CD8-positive, alpha-beta memory T cell (primary cell): ENCODE data around the gene AKR1C2. TPM values are rescaled to one million over a fixed set of nuclear protein-coding genes. Genes with fewer than 3 reads are reported as not detected.
"Not testable (repeated sequence)": the region's sequence is repeated elsewhere in the genome, so short reads cannot be mapped to it uniquely, and the experiment has no call there.

Experiments
- CTCF ChIA-PET: fragments of 350-600 bp; sonication (Branson Sonifier 250); formaldehyde crosslinking; loops from one replicate; lab custom pipeline; 2021; ENCODE audit warnings: antibody characterized with exemption; lab: Charles Lee
- POLR2A ChIA-PET: fragments of 350-600 bp; sonication (Branson Sonifier 250); formaldehyde crosslinking; loops from one replicate; lab custom pipeline; 2021; ENCODE audit warnings: antibody characterized with exemption; lab: Charles Lee
- DNase-seq, 5 donors: peaks; one replicate each; pipeline versions ENCODE4 v3.0.0 to v3.0.0-alpha.2; 2020 to 2022; ENCODE audit warnings: mixed read lengths in 1 of 5
- H3K27ac ChIP-seq: one replicate; pipeline ENCODE4 v1.7.0; 2013; ENCODE audit warnings: low read depth, mild to moderate bottlenecking, low read length, moderate library complexity
- H3K27me3 ChIP-seq: 2 replicates; pipeline ENCODE4 v1.7.0; 2013; ENCODE audit warnings: low read length, mild to moderate bottlenecking; ENCODE audit not compliant: insufficient read depth, poor library complexity, severe bottlenecking
- H3K36me3 ChIP-seq: 2 replicates; pipeline ENCODE4 v1.7.0; 2013; ENCODE audit warnings: mild to moderate bottlenecking, low read length, moderate library complexity; ENCODE audit not compliant: insufficient read depth
- H3K4me1 ChIP-seq: 2 replicates; pipeline ENCODE4 v1.7.0; 2013; ENCODE audit warnings: mild to moderate bottlenecking, low read length, moderate library complexity; ENCODE audit not compliant: insufficient read depth
- H3K4me3 ChIP-seq: 2 replicates; pipeline ENCODE4 v1.7.0; 2013; ENCODE audit warnings: mild to moderate bottlenecking, low read length
- H3K9me3 ChIP-seq: 2 replicates; pipeline ENCODE4 v1.7.0; 2013; ENCODE audit warnings: mild to moderate bottlenecking, low read length
- H3K27ac Mint-ChIP-seq, 8 donors: one replicate each; pipeline ENCODE4 v1.8.0; 2020 to 2021; ENCODE audit warnings: mixed read lengths in 8 of 8, mild to moderate bottlenecking in 6 of 8, inconsistent platforms in 3 of 8, moderate library complexity in 3 of 8
- H3K27me3 Mint-ChIP-seq, 2 donors: one replicate each; pipeline ENCODE4 v1.8.0; 2020 to 2021; ENCODE audit warnings: mixed read lengths in 2 of 2, mild to moderate bottlenecking in 1 of 2, moderate library complexity in 1 of 2
- H3K36me3 Mint-ChIP-seq, 3 donors: one replicate each; pipeline ENCODE4 v1.8.0; 2020 to 2021; ENCODE audit warnings: mixed read lengths in 3 of 3, inconsistent platforms in 1 of 3, mild to moderate bottlenecking in 1 of 3
- H3K4me1 Mint-ChIP-seq, 3 donors: one replicate each; pipeline ENCODE4 v1.8.0; 2020 to 2021; ENCODE audit warnings: mixed read lengths in 3 of 3, inconsistent platforms in 1 of 3, mild to moderate bottlenecking in 1 of 3
- H3K4me3 Mint-ChIP-seq, 7 donors: one replicate each; pipeline ENCODE4 v1.8.0; 2020 to 2021; ENCODE audit warnings: mixed read lengths in 7 of 7, mild to moderate bottlenecking in 6 of 7, moderate library complexity in 4 of 7, inconsistent platforms in 2 of 7
- H3K9me3 Mint-ChIP-seq, 5 donors: one replicate each; pipeline ENCODE4 v1.8.0; 2020 to 2022; ENCODE audit warnings: mixed read lengths in 5 of 5, mild to moderate bottlenecking in 3 of 5, moderate library complexity in 2 of 5, inconsistent platforms in 1 of 5
- polyA plus RNA-seq: library from polyadenylated mRNA; unstranded; fragments of 300-500 nt; fragmentation: Illumina TruSeq; gene quantifications from one replicate; pipeline ENCODE4 v1.2.3, GENCODE V29; 2021
- total RNA-seq, 2 experiments: library from RNA; stranded (reverse); gene quantifications; one replicate each; pipeline ENCODE4 v1.2.3, GENCODE V29; 2021

The AKR1C2 gene
- total and polyA plus RNA-seq, 3 experiments from 2014 or later: not detected

DNA sequence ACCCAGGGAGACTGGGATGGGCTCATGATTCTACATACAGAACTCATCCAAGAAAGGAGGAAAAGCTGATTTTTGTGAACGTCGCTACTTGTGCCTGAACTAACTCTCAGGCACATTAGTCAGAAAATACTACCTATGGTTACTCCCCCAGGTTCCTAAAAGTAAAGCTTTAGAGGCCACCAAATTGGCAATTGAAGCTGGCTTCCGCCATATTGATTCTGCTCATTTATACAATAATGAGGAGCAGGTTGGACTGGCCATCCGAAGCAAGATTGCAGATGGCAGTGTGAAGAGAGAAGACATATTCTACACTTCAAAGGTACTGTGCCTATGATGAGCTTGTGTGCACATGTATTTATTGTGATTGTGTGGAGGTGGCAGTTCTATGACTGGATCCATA, 37.9 kb downstream of the AKR1C2 start:
- DNase-seq: not testable (repeated sequence)

DNA sequence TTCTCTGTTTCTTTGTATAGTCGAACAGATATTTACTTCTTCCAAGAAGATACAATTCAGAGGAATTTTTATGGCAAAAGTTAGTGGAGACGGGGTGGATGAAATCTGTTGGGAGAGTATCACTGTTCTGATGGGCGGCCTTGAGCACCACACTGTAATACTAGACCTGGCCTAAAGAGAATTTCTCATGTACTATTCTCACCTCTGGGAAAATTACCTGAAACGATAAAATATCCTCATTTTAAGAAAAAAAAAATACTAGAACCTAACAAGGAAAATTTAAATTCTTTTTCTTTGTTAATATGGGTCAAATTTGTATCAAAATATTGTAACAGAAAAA, 39.9 kb downstream of the AKR1C2 start:
- H3K4me1 Mint-ChIP-seq, H3K27ac Mint-ChIP-seq, CTCF ChIA-PET, H3K36me3 Mint-ChIP-seq, H3K27me3 ChIP-seq, POLR2A ChIA-PET, H3K4me3 ChIP-seq, H3K9me3 Mint-ChIP-seq, H3K36me3 ChIP-seq, DNase-seq, H3K4me3 Mint-ChIP-seq, H3K9me3 ChIP-seq, H3K4me1 ChIP-seq, H3K27ac ChIP-seq: not testable (repeated sequence)
- H3K27me3 Mint-ChIP-seq: peaks cover 8 to 11% of the 10 kb centered on the region in 2 donors

More for the DNA sequence above, 37.9 kb downstream of the AKR1C2 start:
- H3K4me1 Mint-ChIP-seq, CTCF ChIA-PET, H3K27me3 Mint-ChIP-seq, H3K36me3 ChIP-seq, H3K4me1 ChIP-seq, H3K4me3 Mint-ChIP-seq, H3K27ac ChIP-seq, H3K9me3 ChIP-seq, H3K27ac Mint-ChIP-seq, H3K36me3 Mint-ChIP-seq, H3K4me3 ChIP-seq, H3K27me3 ChIP-seq, H3K9me3 Mint-ChIP-seq, POLR2A ChIA-PET: not testable (repeated sequence)

DNA sequence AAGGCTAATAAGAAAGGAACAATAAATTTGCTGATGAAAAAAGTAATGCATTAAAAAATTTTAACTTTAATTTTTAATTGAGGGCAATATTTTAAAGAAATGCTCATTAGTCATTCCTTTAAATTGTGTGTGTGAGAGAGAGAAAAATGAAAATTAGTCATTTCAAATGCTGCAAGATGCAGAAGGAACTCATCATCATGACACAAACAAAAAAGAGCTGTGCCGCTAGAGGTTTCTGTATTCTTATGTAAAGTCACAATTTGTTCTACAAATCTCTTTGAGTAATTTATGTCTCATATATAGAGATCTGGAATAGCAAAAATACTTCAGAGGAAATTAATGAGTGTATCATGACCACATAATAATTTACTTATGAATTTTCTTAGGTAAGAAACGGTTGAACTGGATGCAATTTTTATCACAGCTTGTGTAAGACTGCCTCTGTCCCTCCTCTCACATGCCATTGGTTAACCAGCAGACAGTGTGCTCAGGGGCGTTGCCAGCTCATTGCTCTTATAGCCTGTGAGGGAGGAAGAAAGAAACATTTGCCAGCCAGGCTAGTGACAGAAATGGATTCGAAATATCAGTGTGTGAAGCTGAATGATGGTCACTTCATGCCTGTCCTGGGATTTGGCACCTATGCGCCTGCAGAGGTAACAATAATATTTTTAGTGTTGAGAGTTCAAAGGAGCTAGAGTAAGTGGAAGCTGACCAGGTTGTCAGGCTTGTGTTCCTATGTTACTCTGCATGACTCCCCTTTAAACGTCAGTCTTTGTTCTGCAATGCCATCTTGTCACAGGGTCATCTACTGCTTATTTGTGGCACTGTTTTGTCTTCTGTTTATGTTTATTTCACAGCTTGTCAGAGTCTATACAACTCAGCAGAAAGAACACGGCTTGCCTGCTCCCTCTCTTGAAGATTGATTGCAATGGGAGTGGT, 40.5 kb downstream of the AKR1C2 start, which contains the start of gene AKR1C1:
Gene AKR1C1 (plus strand): TSS at position 540 of the 939 bp plus-strand sequence. CDS start 30 bp downstream, at position 570.
- H3K4me3 Mint-ChIP-seq, POLR2A ChIA-PET, CTCF ChIA-PET, H3K4me1 Mint-ChIP-seq, H3K9me3 ChIP-seq, H3K4me3 ChIP-seq, H3K27ac Mint-ChIP-seq, H3K27me3 Mint-ChIP-seq, H3K27me3 ChIP-seq, H3K4me1 ChIP-seq, H3K36me3 Mint-ChIP-seq, H3K9me3 Mint-ChIP-seq, DNase-seq, H3K36me3 ChIP-seq: not testable (repeated sequence)
- H3K27ac ChIP-seq: peak within 1 kb of the TSS; percentile 9

DNA sequence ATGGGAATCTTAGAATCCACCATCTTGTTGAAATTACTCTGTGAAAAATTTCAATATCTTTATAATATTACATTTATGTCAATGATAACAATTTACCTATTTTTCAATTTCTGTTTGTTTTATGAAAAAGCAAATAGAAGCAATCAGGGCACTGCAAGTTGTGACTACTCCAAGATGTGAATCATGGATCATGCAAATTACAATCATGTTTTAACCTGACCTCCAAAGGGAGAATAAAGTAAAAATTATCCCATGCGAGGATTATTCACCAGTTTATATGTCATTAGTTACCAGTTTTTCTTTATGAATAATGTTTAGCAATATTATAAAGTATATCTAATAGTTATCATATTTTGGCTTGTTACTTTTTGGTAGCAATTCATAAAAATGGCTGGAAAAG, 41.3 kb downstream of the AKR1C2 start:
- H3K36me3 ChIP-seq, H3K9me3 ChIP-seq, H3K27me3 ChIP-seq, H3K4me3 ChIP-seq, H3K4me1 Mint-ChIP-seq, H3K36me3 Mint-ChIP-seq, DNase-seq, H3K4me1 ChIP-seq, H3K4me3 Mint-ChIP-seq, H3K27ac Mint-ChIP-seq, H3K9me3 Mint-ChIP-seq, H3K27ac ChIP-seq, POLR2A ChIA-PET, H3K27me3 Mint-ChIP-seq, CTCF ChIA-PET: not testable (repeated sequence)

DNA sequence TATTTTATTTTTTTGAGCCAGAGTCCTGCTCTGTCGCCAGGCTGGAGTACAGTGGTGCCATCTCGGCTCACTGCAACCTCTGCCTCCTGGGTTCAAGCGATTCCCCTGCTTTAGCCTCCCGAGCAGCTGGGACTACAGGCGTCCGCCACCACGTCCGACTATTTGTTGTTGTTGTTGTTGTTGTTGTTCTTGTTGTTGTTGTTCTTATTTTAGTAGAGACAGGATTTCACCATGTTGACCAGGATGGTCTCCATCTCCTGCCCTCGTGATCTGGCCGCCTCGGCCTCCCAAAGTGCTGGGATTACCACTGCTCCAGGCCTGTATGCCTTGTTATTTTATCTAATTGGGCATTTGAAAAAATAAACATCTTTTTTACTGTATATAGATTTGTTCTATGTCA, 42.1 kb downstream of the AKR1C2 start:
- DNase-seq, H3K27ac ChIP-seq, H3K9me3 Mint-ChIP-seq, H3K4me1 Mint-ChIP-seq, H3K4me3 ChIP-seq, H3K36me3 Mint-ChIP-seq, POLR2A ChIA-PET, H3K4me3 Mint-ChIP-seq, H3K36me3 ChIP-seq, H3K27me3 ChIP-seq, CTCF ChIA-PET, H3K4me1 ChIP-seq, H3K9me3 ChIP-seq, H3K27ac Mint-ChIP-seq, H3K27me3 Mint-ChIP-seq: not testable (repeated sequence)

DNA sequence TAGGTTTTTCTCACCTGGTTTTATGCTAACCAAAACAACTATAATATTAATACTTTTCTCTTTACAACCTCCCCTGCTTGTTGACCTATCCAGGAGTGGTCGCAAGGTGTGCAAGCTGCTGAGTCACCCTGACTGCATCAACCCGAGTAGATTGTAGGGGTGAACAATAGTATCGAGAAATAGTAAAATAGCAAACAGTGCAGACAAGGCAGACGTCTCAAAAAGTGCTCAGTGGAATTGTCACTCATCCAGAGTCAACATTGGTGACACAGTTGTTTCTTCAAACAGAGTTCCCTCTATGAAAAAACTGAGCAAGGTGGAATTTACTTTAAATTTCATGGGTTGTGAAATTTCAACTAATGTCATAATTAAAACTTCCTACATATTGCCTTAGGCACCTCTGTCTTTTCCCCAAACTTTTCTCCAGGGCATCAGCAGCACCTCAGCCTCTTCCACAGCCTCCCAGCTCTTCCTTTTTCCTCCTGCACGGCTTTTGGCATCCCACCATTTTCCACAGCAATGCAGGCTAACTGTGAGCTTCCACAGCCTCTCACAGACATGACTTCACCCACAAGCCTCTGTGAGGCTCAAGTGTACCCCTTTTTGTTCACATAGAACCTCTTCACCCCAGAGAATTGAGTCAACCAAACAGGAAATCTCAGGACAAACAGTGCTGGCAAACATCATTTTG, 46.6 kb downstream of the AKR1C2 start:
- H3K4me1 Mint-ChIP-seq, POLR2A ChIA-PET, H3K9me3 ChIP-seq, H3K27me3 Mint-ChIP-seq, H3K9me3 Mint-ChIP-seq, H3K4me3 ChIP-seq, H3K36me3 Mint-ChIP-seq, DNase-seq, H3K27me3 ChIP-seq, H3K27ac Mint-ChIP-seq, H3K4me1 ChIP-seq, H3K4me3 Mint-ChIP-seq, H3K27ac ChIP-seq, H3K36me3 ChIP-seq, CTCF ChIA-PET: not testable (repeated sequence)

DNA sequence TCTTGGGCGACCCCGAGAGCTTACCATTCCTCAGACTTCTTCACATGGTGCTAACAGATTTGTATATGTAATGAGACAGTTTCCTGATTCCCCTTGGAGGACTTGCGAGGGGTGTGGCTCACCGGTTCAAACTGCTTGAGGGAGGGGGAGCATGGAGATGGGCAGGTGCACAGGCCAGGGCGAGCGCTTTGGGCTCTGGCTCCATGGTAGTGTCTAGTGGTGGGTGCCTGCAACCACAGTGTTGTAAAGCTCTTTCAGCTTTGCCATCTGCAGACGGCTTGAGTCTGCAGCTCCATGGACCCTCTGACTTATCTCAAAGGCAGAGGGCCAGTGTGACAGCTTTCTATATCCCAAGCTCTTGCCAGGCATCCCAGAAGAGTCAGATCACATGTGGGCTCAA, 47.6 kb downstream of the AKR1C2 start:
- CTCF ChIA-PET, H3K27ac Mint-ChIP-seq, H3K4me3 Mint-ChIP-seq: not testable (repeated sequence)

DNA sequence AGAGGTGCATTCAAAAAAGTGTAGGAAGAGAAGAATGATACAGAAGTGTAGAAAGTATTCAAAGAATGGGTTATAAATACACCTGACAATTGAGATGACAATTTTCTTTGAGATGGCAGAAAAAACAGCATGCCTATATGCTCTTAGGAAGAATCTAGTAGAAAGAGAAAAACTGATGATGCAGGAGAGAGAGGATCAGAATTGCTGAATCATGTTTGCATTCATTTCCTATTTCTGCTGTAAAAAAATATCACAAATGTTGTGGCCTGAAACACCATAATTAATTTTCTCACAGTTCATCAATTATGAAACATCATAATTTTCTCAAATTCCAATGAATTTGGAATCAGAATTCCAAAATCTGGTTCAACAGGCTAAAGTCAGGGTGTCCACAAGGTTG, 50.3 kb downstream of the AKR1C2 start:
- Histone ChIP-seq H3K36me3 (no peaks in the 10 kb centered on the region), H3K9me3 (no peaks in the 10 kb centered on the region), H3K27me3 (no peaks in the 10 kb centered on the region), H3K4me1 (no peaks in the 10 kb centered on the region), H3K4me3 (no peak overlapping the region), H3K27ac (no peak overlapping the region)
- ChIA-PET CTCF (no interaction called here), POLR2A (no interaction called here)
- no peak for DNase-seq
- Mint-ChIP-seq H3K27me3 (peaks cover 0 to 10% of the 10 kb centered on the region in 2 donors), H3K4me3 (no peak overlapping the region), H3K4me1 (no peaks in the 10 kb centered on the region), H3K27ac (no peak overlapping the region), H3K36me3 (no peaks in the 10 kb centered on the region), H3K9me3 (no peaks in the 10 kb centered on the region)

More for the DNA sequence above, 47.6 kb downstream of the AKR1C2 start:
- DNase-seq, POLR2A ChIA-PET, H3K36me3 Mint-ChIP-seq, H3K36me3 ChIP-seq, H3K9me3 Mint-ChIP-seq, H3K4me1 ChIP-seq, H3K27me3 ChIP-seq, H3K4me1 Mint-ChIP-seq, H3K27ac ChIP-seq, H3K4me3 ChIP-seq, H3K27me3 Mint-ChIP-seq, H3K9me3 ChIP-seq: not testable (repeated sequence)
